CD4-positive, alpha-beta T cell treated with Interleukin-10 for 1 hour (primary cell): ENCODE results near the gene ZFP3.
"Not testable (repeated sequence)": the region's sequence is repeated elsewhere in the genome, so short reads cannot be mapped to it uniquely, and the experiment has no call there.

ENCODE experiments used
- DNase-seq: peaks from one replicate; pipeline ENCODE4 v3.0.0-alpha.2; 2020

Gene ZFP3

GRCh38 chr17:5078106-5079028 lies at the start of gene ZFP3:
Gene ZFP3 (plus strand): TSS chr17:5078467. CDS start chr17:5091505, 13,038 bp downstream.
- peak; percentile 79 for DNase-seq

GRCh38 chr17:5030168-5030567 lies 48.1 kb upstream of the ZFP3 start:
- DNase-seq = not testable (repeated sequence)

- peak; percentile 88 for DNase-seq
Observed at GRCh38 chr17:5031365-5032082, 46.7 kb upstream of the ZFP3 start.

- no peak for DNase-seq
Observed at GRCh38 chr17:5032865-5033264, 45.4 kb upstream of the ZFP3 start.

- no peak for DNase-seq
Observed at GRCh38 chr17:5033352-5034015, 44.8 kb upstream of the ZFP3 start.

GRCh38 chr17:5034063-5034462 lies 44.2 kb upstream of the ZFP3 start:
- no peak for DNase-seq

- DNase-seq = no peak
Observed at GRCh38 chr17:5034651-5035050, 43.6 kb upstream of the ZFP3 start.

GRCh38 chr17:5035315-5035714 lies 43.0 kb upstream of the ZFP3 start, which contains the start of gene SLC52A1:
Gene SLC52A1 (minus strand): TSS chr17:5035426. CDS start chr17:5034606, 820 bp downstream.
- no peak for DNase-seq

GRCh38 chr17:5042157-5043022 lies 35.9 kb upstream of the ZFP3 start:
- DNase-seq = peak; percentile 36

GRCh38 chr17:5043524-5043923 lies 34.7 kb upstream of the ZFP3 start:
- DNase-seq = no peak

- DNase-seq = no peak
Observed at GRCh38 chr17:5044630-5045029, 33.6 kb upstream of the ZFP3 start.

GRCh38 chr17:5045496-5045895 lies 32.8 kb upstream of the ZFP3 start:
- DNase-seq = peak; percentile 16

- DNase-seq = no peak
Observed at GRCh38 chr17:5047446-5047845, 30.8 kb upstream of the ZFP3 start.

- DNase-seq = peak; percentile 83
Observed at GRCh38 chr17:5049314-5049841, 28.9 kb upstream of the ZFP3 start.

GRCh38 chr17:5050278-5050677 lies 28.0 kb upstream of the ZFP3 start:
- no peak for DNase-seq

- no peak for DNase-seq
Observed at GRCh38 chr17:5055543-5055942, 22.7 kb upstream of the ZFP3 start.

GRCh38 chr17:5065227-5065744 lies 13.0 kb upstream of the ZFP3 start:
- DNase-seq = no peak

- DNase-seq = no peak
Observed at GRCh38 chr17:5068236-5068635, 10.0 kb upstream of the ZFP3 start.

GRCh38 chr17:5069724-5070123 lies 8.5 kb upstream of the ZFP3 start:
- DNase-seq = no peak

GRCh38 chr17:5075472-5075871 lies 2.8 kb upstream of the ZFP3 start:
- not testable (repeated sequence) for DNase-seq

GRCh38 chr17:5077275-5077674 lies 992 bp upstream of the ZFP3 start:
- not testable (repeated sequence) for DNase-seq

GRCh38 chr17:5077781-5078105 lies 524 bp upstream of the ZFP3 start:
- no peak for DNase-seq
